Activated CD4-positive, CD25-positive, alpha-beta regulatory T cell treated with anti-CD3 and anti-CD28 coated beads, Interleukin-2, amount 50 U/mL, for 72 hours (primary cell): Measurements from ENCODE around the gene USP10.

Experiments used
- DNase-seq: peaks from one replicate; pipeline ENCODE4 v3.0.0; 2021

USP10 gene

DNA sequence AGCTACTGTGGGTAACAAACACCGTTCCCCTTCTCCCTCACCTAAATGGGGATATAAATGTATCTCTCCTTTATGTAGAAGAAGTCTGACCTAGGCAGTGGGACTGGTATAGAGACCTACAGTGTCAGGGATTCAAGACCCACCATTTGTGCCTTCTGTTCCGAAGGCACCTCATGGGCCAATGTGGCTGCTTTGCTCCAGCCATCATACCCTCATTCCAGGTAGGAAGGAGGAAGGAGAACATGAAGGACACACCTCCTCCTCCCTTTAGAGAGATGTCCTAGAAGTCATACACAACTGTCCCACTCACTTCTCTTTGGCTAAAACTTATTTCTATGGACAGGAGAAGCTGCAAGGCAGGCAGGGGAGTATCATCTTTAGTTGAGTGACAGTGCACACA, 111.7 kb downstream of the USP10 start:
- DNase-seq, result no peak

DNA sequence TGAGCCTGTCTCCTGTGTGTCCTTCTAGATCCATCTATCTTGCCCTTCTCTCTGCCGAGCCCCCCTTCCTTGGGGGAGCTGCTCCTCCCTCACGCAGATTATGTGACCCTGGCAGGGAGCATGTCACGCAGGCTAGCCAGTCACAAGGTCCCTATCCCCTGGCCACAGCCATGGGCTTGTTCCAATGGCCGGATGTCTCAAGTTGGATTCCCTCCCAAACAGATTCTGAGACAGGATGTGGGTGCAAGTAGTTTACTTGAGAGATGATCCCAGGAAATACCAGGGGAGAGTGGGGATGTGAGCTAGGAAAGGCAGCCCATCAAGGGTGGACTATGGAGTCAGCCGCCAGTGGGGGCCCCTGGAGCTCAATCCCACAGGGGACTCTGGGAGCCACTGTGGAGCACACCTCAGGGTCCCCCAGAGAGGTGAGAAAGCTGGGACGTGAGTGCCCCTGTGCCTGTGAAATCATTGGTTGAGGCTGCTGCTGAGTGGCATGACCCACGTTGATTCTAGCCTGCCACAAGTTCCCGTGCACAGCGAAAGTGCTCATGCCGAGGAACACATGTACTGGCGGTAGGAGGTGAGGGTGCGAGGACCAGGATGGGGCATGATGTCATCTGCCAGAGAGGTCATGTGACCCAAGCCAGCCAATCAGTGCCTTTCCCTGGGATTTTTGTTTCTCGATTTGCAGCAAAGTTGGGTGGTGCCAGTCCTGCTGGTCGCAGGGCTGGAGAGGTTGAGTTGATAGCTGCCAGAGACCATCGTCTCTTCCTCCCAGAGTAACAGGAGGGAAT, 113.5 kb downstream of the USP10 start:
- no peak for DNase-seq

DNA sequence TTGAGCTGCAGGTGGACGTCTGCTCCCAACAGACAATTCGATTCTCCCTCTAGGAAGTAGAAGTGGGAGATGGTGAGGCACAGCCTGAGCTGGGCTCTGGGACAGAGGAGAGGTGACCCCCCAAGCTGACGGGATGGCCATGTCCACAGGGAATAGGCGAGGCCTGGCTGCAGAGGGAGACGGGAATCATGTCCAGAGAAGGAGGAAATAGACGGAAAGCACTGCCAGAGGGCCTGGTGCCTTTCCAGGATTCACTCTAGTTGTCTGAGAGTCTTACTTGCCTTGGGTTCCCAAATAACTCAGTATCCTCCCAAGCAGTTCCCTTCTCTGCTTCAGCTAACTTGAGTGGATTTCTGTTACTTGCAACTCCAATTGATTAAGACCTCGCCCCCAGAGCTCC, 115.7 kb downstream of the USP10 start:
- DNase-seq, result no peak

DNA sequence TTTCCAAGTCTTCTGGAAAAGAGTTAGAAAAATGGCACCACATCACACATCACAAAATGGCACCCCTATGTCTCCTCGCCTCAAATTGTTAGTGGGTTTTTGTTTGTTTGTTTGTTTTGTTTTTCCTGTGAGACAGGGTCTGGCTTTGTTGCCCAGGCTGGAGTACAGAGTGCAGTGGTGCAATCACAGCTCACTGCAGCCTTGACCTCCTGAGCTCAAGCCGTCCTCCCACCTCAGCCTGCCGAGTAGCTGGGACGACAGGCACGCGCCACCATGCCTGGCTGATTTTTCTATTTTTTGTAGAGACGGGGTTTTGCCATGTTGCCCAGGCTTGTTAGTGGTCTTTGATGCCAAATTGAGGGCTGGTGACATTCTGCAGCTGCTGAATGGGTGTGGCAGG, 116.2 kb downstream of the USP10 start:
- no peak for DNase-seq

DNA sequence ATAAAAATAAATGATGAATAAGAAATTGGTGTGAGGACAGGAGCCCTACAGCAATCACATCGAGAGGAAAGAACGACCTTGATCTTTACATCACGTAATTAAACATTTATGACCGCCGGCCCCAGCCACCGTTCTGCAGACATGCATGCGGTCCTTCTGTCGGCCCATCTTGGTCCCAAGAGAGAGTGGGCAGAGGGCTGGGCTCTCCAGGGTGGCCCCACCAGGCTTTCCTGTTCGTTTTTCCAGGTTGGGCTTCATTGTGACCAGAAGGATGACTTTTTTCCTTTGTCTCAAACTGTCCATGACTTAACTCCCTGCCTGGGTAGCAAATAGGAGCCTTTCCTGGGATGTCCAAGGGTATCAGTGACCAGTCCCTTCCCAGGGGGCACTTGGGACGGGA, 116.7 kb downstream of the USP10 start:
- DNase-seq, result no peak

DNA sequence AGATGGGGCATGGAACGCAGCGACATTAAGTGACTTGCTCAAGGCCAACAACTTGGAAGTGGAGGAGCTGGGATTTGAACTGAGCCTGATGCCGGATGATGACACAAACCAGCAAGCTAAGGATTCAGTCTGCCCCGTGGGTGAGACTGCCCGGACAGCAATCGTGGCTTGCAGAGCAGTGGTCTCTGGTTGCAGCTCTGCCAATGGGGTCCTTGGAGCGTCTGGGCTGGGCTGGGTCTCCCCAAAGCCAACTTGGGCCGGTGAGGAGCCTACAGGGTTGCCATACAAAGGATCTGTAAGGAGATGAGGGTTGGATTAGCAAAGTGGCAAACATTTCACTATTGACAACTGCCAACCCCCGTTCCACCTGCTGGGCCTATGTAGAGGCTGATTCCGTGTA, 117.4 kb downstream of the USP10 start:
- no peak for DNase-seq

DNA sequence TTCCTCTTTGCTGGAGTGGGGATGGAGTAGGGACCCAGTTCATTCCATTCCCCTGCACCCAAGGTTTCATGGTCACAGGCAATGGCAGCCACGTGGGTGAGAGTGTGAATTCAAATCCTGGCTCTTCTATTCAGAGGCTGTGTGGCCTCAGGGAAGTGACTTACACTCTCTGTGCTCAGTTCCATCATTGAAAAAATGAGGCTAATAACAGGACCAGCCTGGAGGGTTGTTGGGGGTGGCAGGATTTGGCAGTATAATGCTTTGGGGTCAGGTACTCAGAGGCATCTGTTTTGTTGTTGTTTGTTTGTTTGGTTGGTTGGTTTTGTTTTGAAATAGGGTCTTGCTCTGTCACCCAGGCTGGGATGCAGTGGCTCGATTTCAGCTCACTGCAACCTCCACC, 117.8 kb downstream of the USP10 start:
- DNase-seq, result no peak

DNA sequence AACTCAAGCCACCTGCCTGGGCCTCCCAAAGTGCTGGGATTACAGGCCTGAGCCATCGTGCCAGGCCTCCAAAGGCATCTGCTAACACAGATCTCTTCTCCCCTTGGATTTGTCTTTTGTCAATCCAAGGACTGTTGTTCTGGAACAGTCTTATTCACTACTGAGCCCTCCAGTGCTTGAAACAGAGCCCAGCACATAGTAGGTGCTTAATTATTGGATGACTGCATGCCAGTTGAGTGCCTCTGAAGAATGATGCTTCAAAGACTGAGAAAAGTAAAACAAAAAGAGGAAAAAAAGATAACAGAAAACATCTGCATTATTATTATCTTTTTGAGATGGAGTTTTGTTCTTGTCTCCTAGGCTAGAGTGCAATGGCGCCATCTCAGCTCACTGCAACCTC, 118.3 kb downstream of the USP10 start:
- DNase-seq, result no peak

DNA sequence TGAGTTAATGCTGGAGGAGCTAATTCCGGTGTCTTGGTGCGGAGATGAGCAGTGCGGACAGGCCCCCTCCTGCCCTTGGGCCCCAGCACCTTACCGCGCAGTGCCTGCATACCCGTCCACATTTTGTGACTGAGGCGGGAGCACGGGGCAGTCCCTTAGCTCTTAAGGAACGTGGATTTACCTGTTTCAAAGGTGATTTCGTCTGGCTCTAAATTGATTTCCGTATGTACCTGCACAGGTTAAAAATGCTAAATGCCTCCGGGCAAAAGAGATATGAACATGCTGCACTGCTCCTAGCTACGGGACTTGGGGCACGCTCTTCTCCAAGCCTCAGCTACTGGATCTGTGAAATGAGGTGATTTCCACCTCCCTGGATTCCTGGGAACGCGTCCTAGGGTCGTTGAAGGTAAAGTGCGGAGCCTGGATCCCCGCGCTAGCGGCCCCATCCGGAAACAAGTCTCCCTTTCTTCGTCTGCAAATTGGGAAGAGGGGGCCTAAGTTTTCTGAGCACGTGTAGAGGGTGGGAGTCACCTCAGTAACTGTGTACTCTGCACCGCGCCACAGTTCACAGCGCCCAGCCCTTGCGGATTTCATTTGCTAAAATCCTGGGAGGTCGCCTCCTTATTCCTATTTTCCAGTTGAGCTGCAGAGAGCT, 119.3 kb downstream of the USP10 start:
- DNase-seq, result no peak

DNA sequence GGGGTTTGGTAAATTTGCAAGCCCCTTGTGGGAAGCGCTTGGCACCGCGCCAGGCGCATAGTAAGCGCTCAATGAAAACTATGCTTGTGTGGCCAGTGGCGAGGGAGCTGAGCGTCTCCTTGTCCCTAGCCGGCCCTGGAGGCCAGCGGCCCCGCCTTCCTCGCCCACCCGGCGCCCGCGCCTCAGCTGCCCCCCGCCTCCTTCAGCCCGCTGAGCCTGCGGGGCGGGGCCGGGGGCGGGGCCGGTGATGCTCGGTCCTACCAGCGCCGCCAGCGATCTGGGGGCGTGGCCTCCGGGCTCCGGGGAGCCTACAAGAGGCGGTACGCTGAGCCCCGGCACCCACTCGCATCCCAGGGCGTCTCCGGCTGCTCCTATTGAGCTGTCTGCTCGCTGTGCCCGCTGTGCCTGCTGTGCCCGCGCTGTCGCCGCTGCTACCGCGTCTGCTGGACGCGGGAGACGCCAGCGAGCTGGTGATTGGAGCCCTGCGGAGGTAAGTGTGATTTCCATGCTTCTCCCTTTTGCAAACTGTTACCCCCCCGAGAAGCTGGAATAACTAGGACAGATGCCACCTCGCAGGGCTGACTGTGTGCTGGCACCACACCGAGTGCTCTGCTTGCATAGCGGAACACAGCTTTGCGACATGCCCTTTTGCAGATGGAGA, 120.0 kb downstream of the USP10 start, which contains the start of gene CRISPLD2:
CRISPLD2 (plus strand) TSS at position 342 of the 661 bp plus-strand sequence. CDS start 18,511 bp downstream, outside the sequence.
- peak; percentile 76 for DNase-seq

DNA sequence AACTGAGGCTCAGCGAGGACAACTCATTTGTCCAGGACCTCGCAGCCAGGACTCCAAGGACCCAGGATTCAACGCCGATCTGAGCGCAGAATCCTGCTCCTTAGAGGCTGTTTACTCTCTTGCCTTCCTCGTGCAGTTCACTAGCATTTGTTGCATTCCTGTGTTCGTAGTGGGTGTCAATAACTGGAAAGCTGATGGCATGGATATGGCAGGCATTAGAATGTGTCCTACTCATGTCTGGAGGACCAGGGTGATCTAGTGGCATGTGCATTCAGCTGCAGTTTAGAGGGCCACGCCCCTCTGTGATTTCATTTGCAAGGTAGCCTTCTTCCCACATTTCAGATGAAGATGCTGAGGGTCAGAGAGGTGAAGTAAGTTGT, 120.5 kb downstream of the USP10 start:
- DNase-seq, result no peak

DNA sequence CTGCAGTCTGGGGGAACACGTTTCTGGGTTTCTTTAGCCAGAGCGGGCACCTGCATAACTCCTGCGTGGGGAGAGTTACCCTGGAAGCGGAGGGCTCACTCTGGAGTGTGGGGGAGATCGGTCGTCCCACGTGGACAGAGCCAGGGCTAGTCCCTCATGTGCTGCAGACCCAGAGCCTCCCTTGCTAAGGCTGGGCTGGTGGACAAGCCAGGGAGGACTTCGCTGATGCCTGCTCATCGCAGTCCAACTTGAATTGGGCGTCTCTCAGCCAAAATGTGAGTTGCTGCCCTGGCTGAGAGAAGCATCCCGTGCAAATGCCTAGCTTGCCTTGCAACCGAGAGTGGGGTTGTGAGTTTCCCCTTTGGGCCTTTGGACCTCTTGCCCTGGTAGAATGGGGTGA, 121.0 kb downstream of the USP10 start:
- DNase-seq, result no peak

DNA sequence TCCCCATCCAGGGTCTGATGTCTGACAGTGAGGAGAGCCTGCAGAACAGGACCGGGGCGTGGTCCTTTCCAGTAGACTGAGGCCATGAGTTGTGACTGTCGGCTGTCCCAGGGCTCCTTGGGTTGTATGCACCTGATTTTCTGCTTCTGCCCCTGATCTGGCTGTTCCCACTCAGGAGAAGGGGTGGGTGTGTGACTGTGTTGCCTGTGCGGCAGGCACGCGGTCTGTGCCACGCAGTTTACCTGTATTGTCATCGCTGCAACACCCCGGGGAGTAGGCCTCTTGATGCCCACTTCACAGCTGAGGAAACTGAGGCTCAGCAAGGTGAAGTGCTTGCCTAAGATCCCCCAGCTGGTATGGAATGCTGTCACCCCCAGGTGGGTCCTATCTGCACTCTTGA, 121.4 kb downstream of the USP10 start:
- DNase-seq, result no peak

DNA sequence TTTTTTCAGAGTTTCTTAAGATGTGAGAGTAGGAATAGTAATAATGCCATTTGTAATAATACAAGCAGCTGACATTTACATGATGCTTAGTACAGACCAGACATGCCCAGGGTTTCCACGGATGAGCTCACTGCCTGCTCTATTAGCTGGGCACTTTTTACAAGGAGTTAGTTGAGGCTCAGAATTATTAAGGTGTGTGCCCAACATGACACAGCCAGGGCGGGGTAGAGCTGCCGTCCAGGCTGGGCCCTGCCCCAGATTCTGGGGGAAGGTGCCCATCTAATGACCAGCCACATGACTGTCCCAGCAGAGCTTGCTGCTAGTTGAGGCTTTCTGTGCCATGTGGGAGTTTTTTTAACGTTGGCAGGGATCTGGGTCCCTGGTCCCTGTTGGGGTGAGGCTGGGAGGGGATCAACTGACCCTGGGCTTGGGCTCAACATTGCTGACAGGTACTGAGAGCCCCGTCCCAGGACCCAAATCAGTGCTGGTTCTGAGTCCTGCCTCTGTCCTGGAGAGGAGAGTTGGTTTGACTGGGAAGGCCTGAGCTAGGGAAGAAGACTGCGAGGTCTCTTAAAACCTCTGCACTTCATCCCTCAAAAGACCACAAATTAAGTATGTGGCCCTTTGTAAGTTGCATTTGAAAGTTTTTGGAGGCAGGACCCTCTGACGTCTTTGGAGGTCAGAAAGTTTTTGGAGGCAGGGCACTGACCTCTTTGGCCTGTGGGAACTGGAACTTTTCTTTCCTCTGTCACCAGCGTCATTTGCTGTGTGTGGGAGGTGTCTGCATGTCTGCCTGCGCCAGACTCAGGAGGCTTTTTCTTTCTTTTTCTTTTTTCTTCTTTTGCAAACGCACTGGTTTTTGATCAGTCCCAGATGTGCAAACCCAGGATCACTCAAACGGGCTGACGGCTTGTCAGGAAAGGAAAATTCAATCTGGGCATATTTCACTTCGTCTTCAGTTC, 122.2 kb downstream of the USP10 start:
- no peak for DNase-seq

DNA sequence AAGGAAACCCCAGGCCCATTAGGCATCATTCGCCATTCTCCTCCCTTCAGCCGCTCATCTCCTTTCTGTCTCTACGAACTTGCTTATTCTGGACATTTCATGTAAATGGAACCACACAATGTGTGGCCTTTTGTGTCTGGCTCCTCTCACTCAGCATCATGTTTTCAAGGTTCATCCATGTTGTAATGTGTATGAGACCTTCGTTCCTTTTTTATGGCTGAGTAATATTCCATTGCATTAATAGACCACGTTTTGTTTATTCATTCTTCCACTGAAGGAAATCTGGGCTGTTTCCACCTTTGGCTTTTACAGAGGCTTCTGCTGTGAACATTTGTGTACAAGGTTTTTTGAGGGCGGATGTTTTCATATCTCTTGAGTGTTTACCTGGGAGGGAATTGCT, 123.2 kb downstream of the USP10 start:
- no peak for DNase-seq

DNA sequence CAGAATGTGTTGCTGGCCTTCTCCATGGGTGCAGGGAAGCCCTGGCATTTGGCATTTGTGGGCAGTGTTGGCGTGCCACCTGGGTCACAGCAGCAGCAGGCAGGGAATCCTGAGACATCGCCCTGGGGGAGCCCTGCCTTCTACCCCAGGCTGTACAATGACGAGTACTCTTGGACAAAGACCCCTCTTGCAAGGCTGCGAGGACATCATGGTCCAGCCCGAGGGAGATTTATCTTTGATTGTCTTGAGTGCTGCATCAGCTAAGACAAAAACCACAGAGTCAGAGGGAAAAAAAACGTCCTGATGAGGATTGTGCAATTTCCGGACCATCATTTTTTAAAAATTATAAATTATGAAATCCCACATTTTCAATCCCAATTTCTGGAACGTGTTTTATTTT, 123.7 kb downstream of the USP10 start:
- no peak for DNase-seq

DNA sequence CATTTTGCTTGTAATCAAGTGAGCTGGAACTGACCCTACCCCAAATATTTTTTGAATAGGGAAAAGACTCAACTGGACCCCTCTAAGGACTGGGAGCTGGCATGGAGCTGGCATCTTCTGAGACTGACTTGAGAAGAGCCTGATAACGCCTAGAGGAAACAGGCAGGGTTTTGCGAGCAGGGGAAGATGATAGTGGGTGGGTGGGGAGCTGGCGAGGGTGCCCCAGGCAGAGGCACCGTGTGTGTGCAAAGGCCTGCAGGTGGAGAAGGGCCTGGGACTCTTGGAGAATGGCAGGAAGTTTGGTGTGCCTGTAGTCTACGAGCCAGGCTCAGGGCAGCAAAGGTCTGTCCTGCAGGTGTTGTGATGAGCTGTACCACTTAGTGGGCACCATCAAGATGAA, 124.1 kb downstream of the USP10 start:
- DNase-seq, result no peak

DNA sequence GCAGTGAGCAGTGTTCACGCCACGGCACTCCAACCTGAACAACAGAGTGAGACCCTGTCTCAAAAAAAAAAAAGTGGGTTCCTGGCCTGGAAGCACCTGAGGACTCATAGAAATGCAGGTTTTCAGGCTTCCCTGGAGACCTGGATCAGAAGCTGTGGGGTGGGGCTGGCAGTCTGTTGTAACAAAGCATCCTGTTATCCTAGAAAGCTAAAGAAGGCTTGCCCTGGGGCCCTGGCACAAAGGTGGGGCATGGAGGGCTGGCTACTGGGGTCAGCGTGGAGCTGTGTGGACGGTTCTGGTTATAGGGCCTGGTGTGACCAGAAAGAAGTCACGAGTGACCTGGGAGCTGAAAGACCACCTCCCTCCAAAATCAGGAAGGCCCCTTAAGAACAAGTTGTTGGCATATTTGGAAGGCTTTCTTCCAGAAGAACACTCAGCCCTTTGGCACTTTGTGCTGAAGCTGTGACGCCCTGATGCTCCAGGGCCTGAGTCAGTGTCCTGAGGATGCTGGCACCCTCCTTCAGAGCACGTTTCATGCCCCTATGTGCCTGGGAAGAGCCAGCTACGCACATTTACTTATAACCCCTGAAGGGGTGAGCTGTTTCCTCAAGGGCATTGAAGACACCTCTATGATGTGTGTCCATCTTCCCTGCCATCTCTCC, 126.2 kb downstream of the USP10 start:
- DNase-seq, result no peak

DNA sequence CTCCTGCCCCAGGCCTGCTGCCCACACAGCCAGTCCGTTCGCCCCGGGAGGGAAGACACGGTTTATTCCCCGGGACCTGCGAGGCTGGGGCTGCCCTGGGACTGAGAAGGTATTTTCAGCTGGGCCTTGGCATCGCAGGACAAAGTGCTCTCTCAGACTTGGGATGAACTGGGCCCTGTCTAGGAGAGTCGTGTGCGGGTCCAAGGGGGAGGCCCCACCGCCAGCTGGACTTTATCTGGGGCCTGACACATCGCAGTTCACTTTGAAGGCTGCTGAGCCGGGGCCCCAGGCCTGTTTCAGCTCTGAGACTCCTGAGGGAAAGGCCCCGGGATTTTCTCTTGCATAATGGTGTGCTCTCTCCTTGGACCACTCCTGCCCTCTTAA, 126.8 kb downstream of the USP10 start:
- DNase-seq, result no peak

DNA sequence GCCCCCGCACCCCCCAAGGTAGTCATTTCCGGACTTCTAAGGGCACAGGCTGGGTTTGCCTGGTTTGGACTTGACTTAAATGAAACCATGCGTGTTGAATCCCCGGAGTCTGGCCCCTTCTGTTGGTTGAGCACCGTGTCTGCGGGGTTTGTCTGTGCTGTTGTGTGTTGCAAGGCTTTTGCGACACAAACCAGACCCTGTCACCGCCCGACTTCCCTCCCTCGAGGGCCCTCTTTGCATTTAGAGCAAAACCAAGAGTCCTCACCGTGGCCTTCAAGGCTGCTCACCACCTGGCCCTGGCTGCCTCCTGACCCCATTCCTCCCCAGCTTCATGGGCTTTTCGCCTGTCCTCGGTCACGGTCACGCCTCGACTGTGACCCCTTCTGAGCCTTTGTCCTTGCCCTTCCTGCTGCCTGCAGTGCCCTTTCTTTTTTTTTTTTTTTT, 127.4 kb downstream of the USP10 start:
- no peak for DNase-seq

DNA sequence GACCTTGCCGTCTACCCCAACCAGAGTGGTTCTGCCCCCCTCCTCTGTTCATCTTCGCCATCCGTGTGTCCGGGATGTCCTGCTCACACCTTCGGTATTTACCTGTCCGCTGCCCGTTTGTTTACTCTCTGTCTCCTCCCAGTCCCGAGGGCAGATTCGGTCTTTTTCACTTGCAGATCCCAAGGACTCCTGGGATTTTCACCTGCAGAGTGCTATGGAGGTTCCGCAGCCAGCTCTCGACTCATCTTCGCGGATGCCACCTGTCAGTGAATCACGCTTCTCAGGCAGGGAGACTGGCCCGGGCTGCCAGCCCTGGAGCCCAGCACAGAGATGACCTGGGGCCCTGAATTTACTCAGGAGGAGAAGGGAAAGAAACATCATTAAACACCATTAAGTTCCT, 128.1 kb downstream of the USP10 start:
- DNase-seq, result no peak

DNA sequence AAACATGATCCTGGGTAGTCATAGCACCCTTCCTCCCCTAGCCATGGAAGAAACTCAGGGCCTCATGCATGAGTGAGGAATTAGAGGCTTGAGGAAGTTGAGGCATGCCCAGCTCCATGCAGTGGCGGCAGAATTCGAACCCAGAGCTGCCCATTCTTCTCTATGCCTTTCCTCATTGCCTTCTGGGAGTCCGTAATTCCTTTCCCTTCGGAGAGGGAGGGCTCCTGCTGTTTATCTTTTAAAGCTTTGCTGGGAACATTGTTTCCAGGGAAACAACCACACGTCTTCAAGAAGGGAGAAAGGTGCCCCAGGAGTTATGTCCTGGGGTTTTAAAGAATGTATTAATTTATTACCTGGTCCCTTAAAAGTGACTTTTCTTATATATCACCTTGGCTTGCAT, 128.5 kb downstream of the USP10 start:
- no peak for DNase-seq
